Calu3 (cell line): Measurements from ENCODE around the gene DSP. TPM values are rescaled to one million over a fixed set of nuclear protein-coding genes. Genes with fewer than 3 reads are reported as not detected.

Source experiments
- BruUV-seq: library from RNA; stranded (reverse); fragments of 400-500 nt; replicated peaks from 2 replicates; lab custom pipeline; 2021; lab: Mats Ljungman, UMichigan
- CTCF ChIA-PET: fragments of 300-600 bp; sonication (Branson Sonifier 250); formaldehyde crosslinking; loops from one replicate; lab custom pipeline; 2022; ENCODE audit warnings: antibody characterized with exemption; lab: Charles Lee
- DNase-seq: peaks from one replicate; pipeline ENCODE4 v3.0.0; 2022
- H3K27ac Mint-ChIP-seq: one replicate; pipeline ENCODE4 v1.8.0; 2022; ENCODE audit warnings: mixed read lengths; ENCODE audit not compliant: unreplicated experiment
- H3K27me3 Mint-ChIP-seq: one replicate; pipeline ENCODE4 v1.8.0; 2022; ENCODE audit warnings: mixed read lengths; ENCODE audit not compliant: unreplicated experiment
- H3K36me3 Mint-ChIP-seq: one replicate; pipeline ENCODE4 v1.8.0; 2022; ENCODE audit warnings: mild to moderate bottlenecking, moderate library complexity, mixed read lengths; ENCODE audit not compliant: insufficient read depth, unreplicated experiment
- H3K4me1 Mint-ChIP-seq: one replicate; pipeline ENCODE4 v1.8.0; 2022; ENCODE audit warnings: mild to moderate bottlenecking, low read depth, mixed read lengths; ENCODE audit not compliant: unreplicated experiment
- H3K4me3 Mint-ChIP-seq: one replicate; pipeline ENCODE4 v1.8.0; 2022; ENCODE audit warnings: mild to moderate bottlenecking, low read depth, moderate library complexity, mixed read lengths; ENCODE audit not compliant: unreplicated experiment
- H3K9me3 Mint-ChIP-seq: one replicate; pipeline ENCODE4 v1.8.0; 2022; ENCODE audit warnings: low read depth, mixed read lengths; ENCODE audit not compliant: unreplicated experiment
- intact Hi-C: fragments of 100-400 bp; cut with micrococcal nuclease; formaldehyde crosslinking; loops from one replicate; pipeline ENCODE4 v1.10.0; 2022; ENCODE audit not compliant: unreplicated experiment
- total RNA-seq: library from RNA; stranded (reverse); gene quantifications from 2 replicates; pipeline ENCODE4 v1.2.3, GENCODE V29; 2022
- TF ChIP-seq, protein P1 (sequence below): fragments of 200-600 bp; IDR thresholded peaks from one replicate; pipeline ENCODE4 v1.8.0; 2022; ENCODE audit warnings: antibody characterized with exemption; ENCODE audit not compliant: unreplicated experiment

Gene DSP
- total RNA-seq, 1 experiment from 2014 or later: 57.7 TPM

DNA sequence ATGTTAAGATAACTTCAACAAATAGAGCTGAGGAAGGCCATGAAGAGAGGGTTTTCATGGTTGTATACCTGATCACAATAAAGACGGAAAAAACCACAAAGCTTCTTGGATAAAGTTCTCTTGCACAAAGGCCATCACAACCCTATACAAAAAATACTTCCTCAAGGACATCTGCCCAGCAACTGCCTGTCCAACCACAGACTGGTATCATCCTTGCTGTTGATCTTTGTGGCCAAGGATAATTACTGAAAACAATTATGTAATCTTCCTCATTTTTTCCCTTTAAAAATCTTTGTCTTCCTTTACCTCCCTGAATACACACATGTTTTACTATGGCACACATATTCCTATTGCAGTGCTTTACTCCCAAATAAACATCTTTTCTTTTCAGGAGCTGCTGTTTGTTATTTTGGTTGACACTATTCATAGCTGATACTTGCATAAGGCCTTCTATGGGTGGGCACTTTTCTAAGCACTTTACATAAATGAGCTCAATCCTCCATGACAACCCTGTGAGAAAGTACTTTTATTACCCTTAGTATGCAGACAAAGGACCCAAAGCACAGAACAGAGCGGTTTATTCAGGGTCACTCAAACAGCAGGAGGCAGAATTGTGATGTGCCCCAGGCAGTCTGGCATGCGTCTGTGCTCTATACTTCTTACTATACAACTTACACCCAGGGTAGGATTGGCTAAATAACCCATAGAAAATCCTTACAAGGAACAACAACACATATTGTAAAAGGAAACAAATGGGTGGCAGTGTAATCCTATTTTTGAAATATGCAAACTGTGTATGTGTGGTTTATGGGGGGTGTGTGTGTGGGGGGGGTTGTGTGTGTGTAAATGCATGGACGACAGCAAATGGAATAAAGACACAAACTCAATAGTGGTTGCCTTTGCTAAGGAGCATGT, 83.6 kb downstream of the DSP start:
- no TSS peak for BruUV-seq
- H3K27me3 Mint-ChIP-seq: peaks cover 13% of the 10 kb centered on the region
- intact Hi-C loops: no loop called here
- H3K9me3 Mint-ChIP-seq: no peaks in the 10 kb centered on the region
- CTCF ChIA-PET: no interaction called here
- TF ChIP-seq, protein P1, sequence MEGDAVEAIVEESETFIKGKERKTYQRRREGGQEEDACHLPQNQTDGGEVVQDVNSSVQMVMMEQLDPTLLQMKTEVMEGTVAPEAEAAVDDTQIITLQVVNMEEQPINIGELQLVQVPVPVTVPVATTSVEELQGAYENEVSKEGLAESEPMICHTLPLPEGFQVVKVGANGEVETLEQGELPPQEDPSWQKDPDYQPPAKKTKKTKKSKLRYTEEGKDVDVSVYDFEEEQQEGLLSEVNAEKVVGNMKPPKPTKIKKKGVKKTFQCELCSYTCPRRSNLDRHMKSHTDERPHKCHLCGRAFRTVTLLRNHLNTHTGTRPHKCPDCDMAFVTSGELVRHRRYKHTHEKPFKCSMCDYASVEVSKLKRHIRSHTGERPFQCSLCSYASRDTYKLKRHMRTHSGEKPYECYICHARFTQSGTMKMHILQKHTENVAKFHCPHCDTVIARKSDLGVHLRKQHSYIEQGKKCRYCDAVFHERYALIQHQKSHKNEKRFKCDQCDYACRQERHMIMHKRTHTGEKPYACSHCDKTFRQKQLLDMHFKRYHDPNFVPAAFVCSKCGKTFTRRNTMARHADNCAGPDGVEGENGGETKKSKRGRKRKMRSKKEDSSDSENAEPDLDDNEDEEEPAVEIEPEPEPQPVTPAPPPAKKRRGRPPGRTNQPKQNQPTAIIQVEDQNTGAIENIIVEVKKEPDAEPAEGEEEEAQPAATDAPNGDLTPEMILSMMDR: no peak
- no peak overlapping the region for H3K4me3 Mint-ChIP-seq
- DNase-seq: no peak
- H3K36me3 Mint-ChIP-seq: no peaks in the 10 kb centered on the region
- no peaks in the 10 kb centered on the region for H3K4me1 Mint-ChIP-seq
- no peak overlapping the region for H3K27ac Mint-ChIP-seq

DNA sequence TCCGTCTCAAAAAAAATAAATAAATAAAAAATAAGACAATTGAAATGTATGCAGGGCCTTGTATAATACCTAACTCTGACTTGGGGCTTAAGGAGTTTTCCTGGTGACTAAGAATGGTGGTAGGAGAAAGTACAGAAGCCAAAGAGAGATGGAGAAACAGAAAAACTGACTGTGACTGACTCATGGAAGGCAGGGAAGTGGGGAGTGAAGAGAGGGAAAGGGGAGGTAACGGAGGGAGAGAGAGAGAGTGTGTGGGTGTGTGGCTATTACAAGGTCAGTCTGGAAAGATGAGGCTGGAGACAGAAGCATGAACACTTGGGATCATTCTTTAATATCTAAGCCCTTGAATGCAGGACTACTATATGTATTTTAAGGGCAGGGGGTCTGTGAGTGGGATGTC, 87.0 kb downstream of the DSP start:
- intact Hi-C loops: no loop called here
- no peaks in the 10 kb centered on the region for H3K9me3 Mint-ChIP-seq

DNA sequence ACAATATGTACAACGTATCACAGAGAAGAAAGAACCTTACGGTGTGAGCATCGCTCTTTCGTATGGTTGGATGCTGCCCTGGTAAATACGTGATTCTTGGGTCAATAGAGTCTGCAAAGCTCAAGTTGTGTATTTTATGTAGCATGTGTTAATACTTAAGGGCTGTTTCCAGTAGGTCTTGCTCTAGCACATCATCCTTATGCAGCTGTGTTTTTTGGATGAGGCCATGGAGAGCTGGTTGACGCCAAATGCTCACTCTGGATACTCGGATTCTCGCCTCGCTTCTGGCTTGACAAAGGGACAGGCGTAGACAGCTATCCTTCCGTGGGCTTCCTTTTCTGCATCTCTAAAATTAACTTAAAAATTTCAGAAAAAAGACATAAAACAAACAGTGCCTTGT, 87.4 kb downstream of the DSP start:
- CTCF ChIA-PET: no interaction called here
- no TSS peak for BruUV-seq
- TF ChIP-seq, protein P1: no peak
- DNase-seq: no peak
- H3K4me1 Mint-ChIP-seq: no peaks in the 10 kb centered on the region
- H3K27me3 Mint-ChIP-seq: peaks cover 28% of the 10 kb centered on the region
- H3K27ac Mint-ChIP-seq: no peak overlapping the region
- H3K4me3 Mint-ChIP-seq: no peak overlapping the region
- no peaks in the 10 kb centered on the region for H3K9me3 Mint-ChIP-seq
- intact Hi-C loops: no loop called here
- no peaks in the 10 kb centered on the region for H3K36me3 Mint-ChIP-seq

More for the DNA sequence above, 87.0 kb downstream of the DSP start:
- Mint-ChIP-seq H3K27ac (no peak overlapping the region), H3K36me3 (no peaks in the 10 kb centered on the region), H3K4me1 (no peaks in the 10 kb centered on the region), H3K4me3 (no peak overlapping the region), H3K27me3 (peaks cover 28% of the 10 kb centered on the region)
- CTCF ChIA-PET: no interaction called here
- TF ChIP-seq, protein P1: no peak
- no TSS peak for BruUV-seq
- no peak for DNase-seq

DNA sequence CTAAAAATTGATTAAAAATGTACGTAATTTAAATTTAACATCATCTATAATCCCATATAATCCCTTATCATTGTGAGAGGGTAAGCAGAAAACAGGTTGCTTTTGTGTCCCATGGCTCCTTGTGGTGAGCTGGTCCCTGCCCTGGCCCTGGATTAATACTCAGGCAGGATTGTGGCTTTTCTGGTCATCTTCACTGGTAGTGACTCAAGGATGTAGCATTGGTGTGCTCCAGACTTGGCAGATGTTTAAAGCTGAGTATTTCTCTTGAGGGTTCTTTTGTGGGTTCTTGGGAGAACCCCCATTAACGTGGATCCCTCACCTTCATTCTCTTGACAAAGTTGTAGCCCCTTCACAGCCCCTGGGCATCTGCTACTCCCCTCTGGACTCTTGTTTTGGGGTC, 87.8 kb downstream of the DSP start:
- no peaks in the 10 kb centered on the region for H3K9me3 Mint-ChIP-seq
- no TSS peak for BruUV-seq
- no peaks in the 10 kb centered on the region for H3K36me3 Mint-ChIP-seq
- H3K27ac Mint-ChIP-seq: no peak overlapping the region
- intact Hi-C loops: no loop called here
- no peak overlapping the region for H3K4me3 Mint-ChIP-seq
- DNase-seq: no peak
- peaks cover 28% of the 10 kb centered on the region for H3K27me3 Mint-ChIP-seq
- TF ChIP-seq, protein P1: no peak
- CTCF ChIA-PET: no interaction called here
- H3K4me1 Mint-ChIP-seq: no peaks in the 10 kb centered on the region
